Keratinocyte (primary cell): ENCODE data around the gene SLC40A1. TPM values are rescaled to one million over a fixed set of nuclear protein-coding genes. Genes with fewer than 3 reads are reported as not detected.

Source experiments
- DNase-seq: peaks from one replicate; pipeline ENCODE4 v3.0.0-alpha.2; 2011; ENCODE audit warnings: low read depth, missing footprints, low spot score
- FAIRE-seq: peaks from 2 replicates; lab custom pipeline; 2011; peaks lifted over from hg19 to GRCh38; lab: Jason Lieb, UNC
- H2AFZ ChIP-seq: 2 replicates; pipeline ENCODE4 v1.6.0; 2012; ENCODE audit warnings: low read length, control low read depth, inconsistent platforms; ENCODE audit not compliant: control insufficient read depth
- H3K27ac ChIP-seq: 2 replicates; pipeline ENCODE4 v1.5.1; 2011; ENCODE audit warnings: low read length; ENCODE audit not compliant: control insufficient read depth, insufficient read depth
- H3K27me3 ChIP-seq: 3 replicates; pipeline ENCODE4 v1.6.0; 2011; ENCODE audit warnings: low read length; ENCODE audit not compliant: control insufficient read depth, insufficient read depth; ENCODE audit errors: extremely low read depth
- H3K36me3 ChIP-seq, 2 experiments: 2 replicates in 1 of 2; 3 replicates in 1 of 2; pipeline ENCODE4 v1.5.1; 2011; ENCODE audit warnings: low read length in 2 of 2, mild to moderate bottlenecking in 1 of 2; ENCODE audit not compliant: control insufficient read depth in 2 of 2, insufficient read depth in 2 of 2; ENCODE audit errors: extremely low read depth in 1 of 2
- H3K4me1 ChIP-seq: 3 replicates; pipeline ENCODE4 v1.5.1; 2011; ENCODE audit warnings: low read length; ENCODE audit not compliant: control insufficient read depth, insufficient read depth; ENCODE audit errors: extremely low read depth
- H3K4me2 ChIP-seq: 3 replicates; pipeline ENCODE4 v1.6.0; 2011; ENCODE audit warnings: low read depth, low read length; ENCODE audit not compliant: control insufficient read depth, insufficient read depth; ENCODE audit errors: extremely low read depth
- H3K4me3 ChIP-seq, 3 experiments: fragments of 200-600 bp in 1 of 3; sonication (generic) in 1 of 3; 2 replicates in 2 of 3; 3 replicates in 1 of 3; pipeline ENCODE4 v1.5.1; 2011 to 2016; ENCODE audit warnings: low read length in 3 of 3, mild to moderate bottlenecking in 3 of 3, control low read depth in 2 of 3, inconsistent platforms in 1 of 3, low read depth in 1 of 3, mixed read lengths in 1 of 3, mixed run types in 1 of 3, moderate library complexity in 1 of 3; ENCODE audit not compliant: control insufficient read depth in 2 of 3, insufficient read depth in 2 of 3; ENCODE audit errors: extremely low read depth in 1 of 3
- H3K79me2 ChIP-seq: 2 replicates; pipeline ENCODE4 v1.6.0; 2012; ENCODE audit warnings: low read length; ENCODE audit not compliant: control insufficient read depth, insufficient read depth
- H3K9ac ChIP-seq: 3 replicates; pipeline ENCODE4 v1.6.0; 2011; ENCODE audit warnings: low read length; ENCODE audit not compliant: control insufficient read depth, insufficient read depth; ENCODE audit errors: extremely low read depth
- H3K9me1 ChIP-seq: 3 replicates; pipeline ENCODE4 v1.6.0; 2011; ENCODE audit warnings: low read length; ENCODE audit not compliant: control insufficient read depth, insufficient read depth; ENCODE audit errors: extremely low read depth
- H3K9me3 ChIP-seq: 2 replicates; pipeline ENCODE4 v1.5.1; 2012; ENCODE audit warnings: low read depth, low read length; ENCODE audit not compliant: control insufficient read depth
- H4K20me1 ChIP-seq: 3 replicates; pipeline ENCODE4 v1.6.0; 2011; ENCODE audit warnings: low read length; ENCODE audit not compliant: control insufficient read depth, insufficient read depth; ENCODE audit errors: extremely low read depth
- EZH2 ChIP-seq: IDR thresholded peaks from one replicate; pipeline ENCODE4 v1.6.1; 2012; ENCODE audit warnings: inconsistent platforms, mild to moderate bottlenecking, low read length, moderate library complexity
- dilution Hi-C: fragments of 300-500 bp; cut with MboI; formaldehyde crosslinking; loops from one replicate; pipeline ENCODE4 v1.7.0; 2020; ENCODE audit warnings: low sequenced_read_pairs; ENCODE audit not compliant: extremely low pct_ligation_motif_present
- polyA plus RNA-seq, 5 experiments: library from polyadenylated mRNA; depleted of rRNA in 3 of 5; stranded (reverse) in 3 of 5; stranded (forward) in 1 of 5; unstranded in 1 of 5; fragments of >200 nt; gene quantifications; 1 replicate in 1 of 5; 2 replicates in 3 of 5; 3 replicates in 1 of 5; pipeline versions ENCODE4 v1.2.1 to v1.2.3, GENCODE V29; 2011 to 2012; ENCODE audit warnings: missing spikeins in 2 of 5, low read depth in 1 of 5, low replicate concordance in 1 of 5
- TF ChIP-seq, protein P1 (sequence below), 3 experiments: IDR thresholded peaks in 1 of 3; conservative IDR thresholded peaks in 1 of 3; optimal IDR thresholded peaks in 1 of 3; 2 replicates in 2 of 3; 3 replicates in 1 of 3; pipeline versions ENCODE3 to v1.5.1; 2011; ENCODE audit warnings: low read length in 3 of 3, mild to moderate bottlenecking in 3 of 3, moderate library complexity in 2 of 3, control low read depth in 1 of 3, inconsistent platforms in 1 of 3; ENCODE audit not compliant: insufficient read depth in 2 of 3; ENCODE audit errors: extremely low read depth in 1 of 3

SLC40A1 gene
- polyA plus RNA-seq, 1 donor (not counting 4 experiments of a cell fraction or from before 2014, with no cell fraction given), result 0.09 TPM

DNA sequence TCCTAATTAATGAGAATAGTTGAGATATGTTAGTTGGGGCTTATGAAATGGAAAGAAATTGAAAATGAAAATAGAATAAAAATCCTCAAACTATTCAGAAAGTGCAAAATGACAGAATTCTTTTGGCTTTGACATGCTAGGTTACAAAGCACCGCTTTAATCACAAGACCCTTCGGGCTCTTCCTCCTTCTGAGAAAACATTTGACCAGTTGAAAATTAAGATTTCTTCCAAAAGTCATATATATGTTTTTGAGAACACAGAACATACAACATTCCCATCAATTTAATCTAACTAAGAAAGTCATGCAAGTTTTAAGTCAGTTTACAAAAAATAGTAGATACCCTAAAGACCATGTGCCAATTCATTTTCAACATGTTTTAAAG is 2.2 kb upstream of the SLC40A1 start:
- no peak for TF ChIP-seq EZH2
- TF ChIP-seq, protein P1, sequence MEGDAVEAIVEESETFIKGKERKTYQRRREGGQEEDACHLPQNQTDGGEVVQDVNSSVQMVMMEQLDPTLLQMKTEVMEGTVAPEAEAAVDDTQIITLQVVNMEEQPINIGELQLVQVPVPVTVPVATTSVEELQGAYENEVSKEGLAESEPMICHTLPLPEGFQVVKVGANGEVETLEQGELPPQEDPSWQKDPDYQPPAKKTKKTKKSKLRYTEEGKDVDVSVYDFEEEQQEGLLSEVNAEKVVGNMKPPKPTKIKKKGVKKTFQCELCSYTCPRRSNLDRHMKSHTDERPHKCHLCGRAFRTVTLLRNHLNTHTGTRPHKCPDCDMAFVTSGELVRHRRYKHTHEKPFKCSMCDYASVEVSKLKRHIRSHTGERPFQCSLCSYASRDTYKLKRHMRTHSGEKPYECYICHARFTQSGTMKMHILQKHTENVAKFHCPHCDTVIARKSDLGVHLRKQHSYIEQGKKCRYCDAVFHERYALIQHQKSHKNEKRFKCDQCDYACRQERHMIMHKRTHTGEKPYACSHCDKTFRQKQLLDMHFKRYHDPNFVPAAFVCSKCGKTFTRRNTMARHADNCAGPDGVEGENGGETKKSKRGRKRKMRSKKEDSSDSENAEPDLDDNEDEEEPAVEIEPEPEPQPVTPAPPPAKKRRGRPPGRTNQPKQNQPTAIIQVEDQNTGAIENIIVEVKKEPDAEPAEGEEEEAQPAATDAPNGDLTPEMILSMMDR (optimal IDR thresholded peaks at IDR 0.05 in 1 of 3, IDR thresholded peaks at IDR 0.05 in 1 of 3, conservative IDR thresholded peaks at IDR 0.05 in 1 of 3; ENCODE audit: extremely low read depth in 1 of 3, insufficient read depth in 2 of 3, low read length in 3 of 3), result no peak

DNA sequence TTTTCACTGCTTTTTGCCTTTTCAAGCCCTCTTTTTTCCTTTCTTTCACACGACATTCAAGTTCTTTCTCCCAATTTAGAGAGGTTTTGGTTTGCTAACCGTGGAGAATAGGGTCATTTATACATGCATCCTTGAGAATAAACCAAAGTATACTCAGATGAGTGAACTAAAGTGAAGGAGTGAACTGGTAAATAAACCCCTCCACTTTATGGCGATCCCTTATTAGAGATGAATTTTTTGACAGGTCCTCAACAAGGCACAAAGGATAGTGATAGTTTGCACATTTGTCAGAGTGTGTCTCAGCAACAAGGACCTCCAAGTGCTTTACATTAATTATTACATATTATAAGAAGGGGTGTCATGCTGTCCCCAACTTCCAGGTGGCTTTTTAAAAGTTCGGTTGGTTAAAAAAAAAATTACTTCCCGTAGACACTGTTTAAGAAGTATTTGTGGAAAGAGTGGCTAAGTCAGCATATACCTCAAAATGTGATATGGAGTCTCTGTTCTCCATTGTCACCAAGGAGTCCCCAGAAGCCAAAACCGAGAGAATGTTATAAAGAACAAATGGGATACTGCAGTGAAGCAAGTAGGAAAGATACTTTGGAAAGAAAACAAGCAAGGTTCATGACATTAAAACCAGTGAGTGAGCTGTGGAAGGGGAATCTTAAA is 1.7 kb upstream of the SLC40A1 start:
- DNase-seq (no peak), FAIRE-seq (no peak)
- H3K4me1 ChIP-seq, result peaks cover 5% of the 10 kb centered on the region
- H3K27ac ChIP-seq, result no peak overlapping the region
- no peak overlapping the region for H2AFZ ChIP-seq
- dilution Hi-C loops, result no loop called here
- H3K9me1 ChIP-seq, result no peaks in the 10 kb centered on the region
- no peak overlapping the region for H3K4me2 ChIP-seq
- TF ChIP-seq, protein P1 (optimal IDR thresholded peaks at IDR 0.05 in 1 of 3, IDR thresholded peaks at IDR 0.05 in 1 of 3, conservative IDR thresholded peaks at IDR 0.05 in 1 of 3; ENCODE audit: extremely low read depth in 1 of 3, insufficient read depth in 2 of 3, low read length in 3 of 3), result no peak
- no peak for TF ChIP-seq EZH2
- no peaks in the 10 kb centered on the region for H4K20me1 ChIP-seq
- H3K4me3 ChIP-seq, result no peak overlapping the region
- no peaks in the 10 kb centered on the region for H3K9me3 ChIP-seq
- no peaks in the 10 kb centered on the region for H3K36me3 ChIP-seq
- H3K79me2 ChIP-seq, result no peaks in the 10 kb centered on the region
- H3K27me3 ChIP-seq, result peaks cover 36% of the 10 kb centered on the region
- no peak overlapping the region for H3K9ac ChIP-seq

More for the DNA sequence above, 2.2 kb upstream of the SLC40A1 start:
- no peaks in the 10 kb centered on the region for H3K9me1 ChIP-seq
- no peak overlapping the region for H3K9ac ChIP-seq
- H4K20me1 ChIP-seq, result no peaks in the 10 kb centered on the region
- H3K79me2 ChIP-seq, result no peaks in the 10 kb centered on the region
- FAIRE-seq, result no peak
- H3K4me3 ChIP-seq, result no peak overlapping the region
- H3K27ac ChIP-seq, result no peak overlapping the region
- no peak overlapping the region for H2AFZ ChIP-seq
- no peaks in the 10 kb centered on the region for H3K36me3 ChIP-seq
- H3K9me3 ChIP-seq, result no peaks in the 10 kb centered on the region
- DNase-seq, result no peak
- peaks cover 5% of the 10 kb centered on the region for H3K4me1 ChIP-seq
- peaks cover 36% of the 10 kb centered on the region for H3K27me3 ChIP-seq
- no peak overlapping the region for H3K4me2 ChIP-seq
- dilution Hi-C loops, result no loop called here
